K562 (cell line): ENCODE results near the gene ATXN1. TPM values are rescaled to one million over a fixed set of nuclear protein-coding genes. Genes with fewer than 3 reads are reported as not detected.

Source experiments
- ATAC-seq: fragments of 200-7000 bp; cut with Tn5 transposase; 3 replicates; pipeline ENCODE4 v1.9.1; 2020; ENCODE audit warnings: moderate library complexity
- BruUV-seq: library from RNA; stranded (reverse); fragments of 400-500 nt; replicated peaks from 2 replicates; lab custom pipeline; 2021; lab: Mats Ljungman, UMichigan
- CTCF ChIA-PET: fragments of 300-600 bp; formaldehyde crosslinking; extraction: SDS; loops from one replicate; lab custom pipeline; 2021; ENCODE audit warnings: low intra/inter-chr PET ratio; lab: Yijun Ruan, JAX
- POLR2A ChIA-PET: fragments of 300-600, 350-650 bp; sonication (Branson Sonifier 250); formaldehyde crosslinking; extraction: SDS; loops from one replicate; lab custom pipeline; 2021; ENCODE audit warnings: antibody characterized with exemption, inconsistent platforms; lab: Yijun Ruan, JAX
- DNase-seq, 4 experiments: peaks; one replicate each; pipeline versions ENCODE4 v3.0.0 to v3.0.0-alpha.2; 2011 to 2018; ENCODE audit warnings: low spot score in 3 of 4, mixed read lengths in 3 of 4; ENCODE audit errors: extremely low read depth in 1 of 4
- FAIRE-seq: peaks from 2 replicates; lab custom pipeline; 2011; peaks lifted over from hg19 to GRCh38; lab: Jason Lieb, UNC
- H2AFZ ChIP-seq: 2 replicates; pipeline ENCODE4 v1.6.0; 2011; ENCODE audit warnings: low read depth, low read length, control low read depth, inconsistent platforms
- H3K27ac ChIP-seq: fragments of 200-600 bp; 3 replicates; pipeline ENCODE4 v1.8.0; 2011; ENCODE audit warnings: low read depth, mild to moderate bottlenecking, control low read depth, inconsistent platforms, low read length, moderate library complexity, mixed read lengths; ENCODE audit errors: extremely low read depth
- H3K27me3 ChIP-seq, 2 experiments: fragments of 300-600 bp in 1 of 2; 2 replicates in 1 of 2; 3 replicates in 1 of 2; pipeline versions ENCODE4 v1.6.0 to v1.8.0; 2011; ENCODE audit warnings: inconsistent platforms in 2 of 2, low read length in 2 of 2, mild to moderate bottlenecking in 1 of 2, mixed read lengths in 1 of 2, moderate library complexity in 1 of 2; ENCODE audit not compliant: control insufficient read depth in 2 of 2, insufficient read depth in 2 of 2
- H3K36me3 ChIP-seq: fragments of 300-600 bp; 3 replicates; pipeline ENCODE4 v1.8.0; 2011; ENCODE audit warnings: mild to moderate bottlenecking, low read length, inconsistent platforms; ENCODE audit not compliant: control insufficient read depth, insufficient read depth
- H3K4me1 ChIP-seq, 2 experiments: fragments of 200-600 bp in 1 of 2; replicated peaks in 1 of 2; 2 replicates in 1 of 2; 3 replicates in 1 of 2; pipeline versions ENCODE4 v1.5.1 to v1.8.0; 2011; ENCODE audit warnings: inconsistent platforms in 2 of 2, low read length in 2 of 2, mild to moderate bottlenecking in 1 of 2, mixed read lengths in 1 of 2, moderate library complexity in 1 of 2; ENCODE audit not compliant: control insufficient read depth in 2 of 2, insufficient read depth in 2 of 2
- H3K4me2 ChIP-seq: 2 replicates; pipeline ENCODE4 v1.6.1; 2011; ENCODE audit warnings: low read length, control low read depth, inconsistent platforms, mixed read lengths; ENCODE audit not compliant: insufficient read depth
- H3K4me3 ChIP-seq: fragments of 200-600 bp; sonication (generic), shearing (Covaris generic); 2 replicates; pipeline ENCODE4 v1.5.1; 2016; ENCODE audit warnings: control low read depth, inconsistent platforms
- H3K79me2 ChIP-seq: fragments of 200-600 bp; 3 replicates; pipeline ENCODE4 v1.8.0; 2011; ENCODE audit warnings: low read length, inconsistent platforms; ENCODE audit not compliant: control insufficient read depth, insufficient read depth
- H3K9ac ChIP-seq, 2 experiments: 2 replicates each; pipeline versions ENCODE4 v1.6.0 to v1.6.1; 2011; ENCODE audit warnings: low read depth in 2 of 2, low read length in 2 of 2, control low read depth in 1 of 2, inconsistent platforms in 1 of 2, mild to moderate bottlenecking in 1 of 2, mixed read lengths in 1 of 2; ENCODE audit not compliant: insufficient read depth in 1 of 2
- H3K9me1 ChIP-seq: one replicate; pipeline ENCODE4 v1.6.0; 2011; ENCODE audit warnings: inconsistent platforms, mild to moderate bottlenecking, low read length, moderate library complexity; ENCODE audit not compliant: control insufficient read depth, insufficient read depth
- H3K9me3 ChIP-seq: replicated peaks from 2 replicates; pipeline ENCODE4 v1.5.1; 2011; ENCODE audit warnings: low read depth, low read length, inconsistent platforms; ENCODE audit not compliant: control insufficient read depth, insufficient read depth
- H4K20me1 ChIP-seq: replicated peaks from 2 replicates; pipeline ENCODE4 v1.6.1; 2011; ENCODE audit warnings: low read length, inconsistent platforms, mixed read lengths; ENCODE audit not compliant: control insufficient read depth, insufficient read depth
- BRD9 ChIP-seq: fragments of 450-650 bp; IDR thresholded peaks from 2 replicates; pipeline ENCODE4 v1.6.1; 2018; ENCODE audit warnings: low read depth; ENCODE audit not compliant: partially characterized antibody
- RBM25 ChIP-seq: fragments of 200-400 bp; formaldehyde crosslinking; IDR thresholded peaks from 2 replicates; pipeline ENCODE4 v1.6.1; 2018; ENCODE audit warnings: low read length, low read depth, moderate library complexity; ENCODE audit not compliant: severe bottlenecking
- SOX6 ChIP-seq: fragments of 450-650 bp; IDR thresholded peaks from 2 replicates; pipeline ENCODE4 v1.6.1; 2014; ENCODE audit warnings: mild to moderate bottlenecking
- ZNF311 ChIP-seq: fragments of 250-450 bp; sonication (Bioruptor Pico); IDR thresholded peaks from 2 replicates; pipeline ENCODE4 v1.4.0; 2020; ENCODE audit warnings: mild to moderate bottlenecking, moderate library complexity
- WGBS: fragments of 100-300 bp; shearing (Covaris generic); methylation state at CpG from one replicate; pipeline ENCODE4 v1.1.6; 2016; ENCODE audit warnings: low coverage, mixed read lengths; ENCODE audit not compliant: insufficient coverage; ENCODE audit errors: missing lambda C conversion rate; 5-methylcytosine and 5-hydroxymethylcytosine counted together
- in situ Hi-C: fragments of 300-500 bp; cut with MboI; formaldehyde crosslinking; loops from 4 replicates; pipeline ENCODE4 v1.15.0; 2018; ENCODE audit warnings: inconsistent platforms, mixed read lengths
- intact Hi-C: fragments of 100-400 bp; cut with micrococcal nuclease; formaldehyde crosslinking; loops from 2 replicates; pipeline ENCODE4 v1.14.2; 2022
- polyA plus RNA-seq, 8 experiments: library from polyadenylated mRNA; depleted of rRNA in 4 of 8; stranded (reverse) in 5 of 8; unstranded in 3 of 8; fragments of >200 nt; fragmentation: Nextera tagmentation in 2 of 8; fragmentation: Illumina TruSeq in 1 of 8; extraction: Ambion mirVana in 2 of 8; extraction: Trizol in 1 of 8; gene quantifications; 2 replicates each; pipeline versions ENCODE4 v1.2.1 to v1.2.3, GENCODE V29; 2011 to 2014; ENCODE audit warnings: inconsistent platforms in 1 of 8, missing spikeins in 1 of 8
- total RNA-seq, 7 experiments: library from RNA; depleted of rRNA in 6 of 7; stranded (reverse); fragments of >200 nt in 6 of 7; fragmentation: Illumina TruSeq in 2 of 7; extraction: Trizol in 2 of 7; gene quantifications; 2 replicates each; pipeline versions ENCODE4 v1.2.1 to v1.2.3, GENCODE V29; 2011 to 2021; ENCODE audit warnings: low replicate concordance in 1 of 7

Gene ATXN1
- total and polyA plus RNA-seq, 9 of the 15 experiments (the other 6 are each of a cell fraction or from before 2014, with no cell fraction given): under 0.01 to 1.2 (median 0.58) TPM

- peak; percentile 31 for TF ChIP-seq RBM25
- TF ChIP-seq SOX6: no peak
- TF ChIP-seq, all 486 proteins: peak for 1
- Histone ChIP-seq H3K9me1 (no peaks in the 10 kb centered on the region), H3K27ac (no peak overlapping the region), H3K4me3 (no peak overlapping the region), H3K4me2 (no peak overlapping the region), H3K4me1 (0 out of 5 replicates have a peak, but pooled peaks cover 0 to 2% of the 10 kb centered on the region in 2 experiments), H4K20me1 (no peaks in the 10 kb centered on the region), H3K36me3 (no peaks in the 10 kb centered on the region), H2AFZ (no peak overlapping the region), H3K27me3 (no peaks in the 10 kb centered on the region), H3K9ac (no peak overlapping the region), H3K79me2 (no peaks in the 10 kb centered on the region), H3K9me3 (no peaks in the 10 kb centered on the region)
- DNase-seq (no peak), ATAC-seq (no peak), FAIRE-seq (no peak)
- CTCF ChIA-PET: no interaction called here
- intact Hi-C loops (no loop called here), in situ Hi-C loops (no loop called here)
- BruUV-seq: no TSS peak
- WGBS: under 1% methylated on average over 10 of the region's 10 CpGs
- POLR2A ChIA-PET: no interaction called here
These were observed 135.7 kb downstream of the ATXN1 start for GRCh38 chr6:16625291-16626265.

DNA sequence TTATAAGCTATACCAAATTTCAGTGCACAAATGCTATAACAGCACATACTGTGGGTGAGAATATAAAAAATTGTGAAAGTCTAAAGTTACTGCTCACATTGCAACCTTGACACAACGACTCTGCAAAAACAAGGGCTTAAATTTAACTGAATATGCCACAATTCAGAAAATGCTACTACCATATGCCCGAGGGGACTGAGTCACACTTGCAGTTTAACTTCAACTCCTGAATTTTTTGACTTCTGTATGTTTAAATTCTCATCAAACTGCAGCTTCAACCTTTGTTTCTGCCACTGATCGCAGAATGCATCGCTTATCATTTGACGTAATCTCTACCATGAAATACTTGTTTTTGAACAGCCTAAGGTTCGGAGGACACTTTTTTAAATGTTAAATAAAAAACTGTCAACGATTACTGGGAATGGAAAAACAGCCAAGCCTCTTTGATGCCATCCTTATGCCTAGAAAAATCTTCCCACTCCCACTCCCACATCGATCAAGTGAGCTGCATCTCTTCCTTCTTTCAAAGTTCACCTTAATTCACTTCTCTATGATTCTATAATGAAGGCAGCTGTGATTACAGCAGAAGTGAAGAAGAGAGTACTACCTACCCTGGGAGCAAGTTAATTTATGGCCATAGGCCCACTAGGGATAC lies 136.5 kb downstream of the ATXN1 start:
- Histone ChIP-seq H3K4me1 (0 out of 5 replicates have a peak, but pooled peaks cover 0 to 2% of the 10 kb centered on the region in 2 experiments), H3K36me3 (no peaks in the 10 kb centered on the region), H3K4me3 (no peak overlapping the region), H3K9ac (no peak overlapping the region), H2AFZ (no peak overlapping the region), H3K4me2 (no peak overlapping the region), H3K27ac (no peak overlapping the region), H4K20me1 (no peaks in the 10 kb centered on the region), H3K9me3 (no peaks in the 10 kb centered on the region), H3K79me2 (no peaks in the 10 kb centered on the region), H3K27me3 (no peaks in the 10 kb centered on the region)
- in situ Hi-C loops: no loop called here
- ATAC-seq (no peak), FAIRE-seq (no peak), DNase-seq (no peak)
- CTCF ChIA-PET: no interaction called here
- BruUV-seq: no TSS peak
- intact Hi-C loops: no loop called here
- no peak for TF ChIP-seq ZNF311 (CRISPR knock-in tag)
- no peak for TF ChIP-seq BRD9
- TF ChIP-seq, all 486 proteins: peak for 0
- POLR2A ChIA-PET: no interaction called here
- no peaks in the 10 kb centered on the region for H3K9me1 ChIP-seq
- WGBS: 3% methylated on average over 8 of the region's 8 CpGs
